ENCODE results near the gene UNC93A. TPM values are rescaled to one million over a fixed set of nuclear protein-coding genes. Genes with fewer than 3 reads are reported as not detected.

Gene UNC93A
- polyA plus RNA-seq, 1 donor from 2014 or later, result not detected

DNA sequence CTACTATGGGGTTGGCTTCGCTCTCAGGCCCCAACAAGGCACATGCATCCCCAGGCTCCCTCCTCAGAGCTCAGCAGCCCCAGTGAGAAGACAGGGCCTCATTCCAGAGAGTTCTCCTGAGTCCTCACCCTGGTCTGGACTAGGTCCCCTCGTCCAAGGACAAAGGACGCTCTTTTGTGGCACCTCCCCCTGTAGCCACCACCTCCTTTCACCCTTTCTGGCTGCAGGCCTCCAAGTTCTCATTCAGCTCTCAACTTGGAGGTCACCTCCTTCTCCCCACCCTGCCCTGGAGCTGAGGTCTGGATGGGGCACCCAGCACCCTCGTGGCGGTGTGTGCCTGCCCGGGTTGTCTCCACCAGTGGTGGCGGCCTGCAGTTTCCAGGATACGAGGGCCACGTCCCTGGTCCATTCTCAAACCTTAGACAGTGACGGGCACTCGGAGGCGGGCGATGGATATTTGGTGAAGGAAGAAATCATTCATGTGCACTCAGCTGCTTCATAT, 2.5 kb downstream of the UNC93A start:
- no peak overlapping the region for H3K4me3 ChIP-seq (ENCODE audit: low read length)
- H3K79me2 ChIP-seq (replicated peaks; ENCODE audit: insufficient read depth, low read length), result no peaks in the 10 kb centered on the region
- no peak overlapping the region for H3K9ac ChIP-seq (ENCODE audit: low read length)

DNA sequence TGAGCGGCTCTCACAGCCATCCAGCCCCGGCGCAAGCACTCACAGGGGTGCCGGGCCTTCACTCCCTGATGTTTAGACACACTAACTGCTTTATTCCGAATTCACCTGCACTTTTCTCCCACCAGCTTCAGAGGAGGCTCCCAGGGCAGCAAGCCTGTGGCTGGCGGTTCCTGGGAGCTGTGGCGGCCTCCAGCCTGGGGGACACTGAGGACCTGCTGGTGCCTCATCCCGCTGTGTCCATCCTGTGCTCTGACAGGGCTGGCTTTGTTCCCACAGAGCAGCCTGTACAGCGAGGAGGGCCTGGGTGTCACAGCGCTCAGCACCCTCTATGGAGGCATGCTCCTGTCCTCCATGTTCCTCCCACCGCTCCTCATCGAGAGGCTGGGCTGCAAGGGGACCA, 3.1 kb downstream of the UNC93A start:
- TF ChIP-seq POLR2AphosphoS5 (IDR thresholded peaks at IDR 0.05) (no peak), TAF1 (IDR thresholded peaks at IDR 0.05; ENCODE audit: low read depth) (no peak), EZH2 (IDR thresholded peaks at IDR 0.05; ENCODE audit: borderline replicate concordance, insufficient read depth, low read length, poor library complexity, severe bottlenecking) (no peak), RAD21 (conservative IDR thresholded peaks at IDR 0.05) (no peak), SMC3 (conservative IDR thresholded peaks at IDR 0.05; ENCODE audit: poor library complexity) (no peak), EP300 (conservative IDR thresholded peaks at IDR 0.05; ENCODE audit: poor library complexity, severe bottlenecking) (no peak), MXI1 (conservative IDR thresholded peaks at IDR 0.05; ENCODE audit: poor library complexity, severe bottlenecking) (no peak)
- TF ChIP-seq, protein P1, sequence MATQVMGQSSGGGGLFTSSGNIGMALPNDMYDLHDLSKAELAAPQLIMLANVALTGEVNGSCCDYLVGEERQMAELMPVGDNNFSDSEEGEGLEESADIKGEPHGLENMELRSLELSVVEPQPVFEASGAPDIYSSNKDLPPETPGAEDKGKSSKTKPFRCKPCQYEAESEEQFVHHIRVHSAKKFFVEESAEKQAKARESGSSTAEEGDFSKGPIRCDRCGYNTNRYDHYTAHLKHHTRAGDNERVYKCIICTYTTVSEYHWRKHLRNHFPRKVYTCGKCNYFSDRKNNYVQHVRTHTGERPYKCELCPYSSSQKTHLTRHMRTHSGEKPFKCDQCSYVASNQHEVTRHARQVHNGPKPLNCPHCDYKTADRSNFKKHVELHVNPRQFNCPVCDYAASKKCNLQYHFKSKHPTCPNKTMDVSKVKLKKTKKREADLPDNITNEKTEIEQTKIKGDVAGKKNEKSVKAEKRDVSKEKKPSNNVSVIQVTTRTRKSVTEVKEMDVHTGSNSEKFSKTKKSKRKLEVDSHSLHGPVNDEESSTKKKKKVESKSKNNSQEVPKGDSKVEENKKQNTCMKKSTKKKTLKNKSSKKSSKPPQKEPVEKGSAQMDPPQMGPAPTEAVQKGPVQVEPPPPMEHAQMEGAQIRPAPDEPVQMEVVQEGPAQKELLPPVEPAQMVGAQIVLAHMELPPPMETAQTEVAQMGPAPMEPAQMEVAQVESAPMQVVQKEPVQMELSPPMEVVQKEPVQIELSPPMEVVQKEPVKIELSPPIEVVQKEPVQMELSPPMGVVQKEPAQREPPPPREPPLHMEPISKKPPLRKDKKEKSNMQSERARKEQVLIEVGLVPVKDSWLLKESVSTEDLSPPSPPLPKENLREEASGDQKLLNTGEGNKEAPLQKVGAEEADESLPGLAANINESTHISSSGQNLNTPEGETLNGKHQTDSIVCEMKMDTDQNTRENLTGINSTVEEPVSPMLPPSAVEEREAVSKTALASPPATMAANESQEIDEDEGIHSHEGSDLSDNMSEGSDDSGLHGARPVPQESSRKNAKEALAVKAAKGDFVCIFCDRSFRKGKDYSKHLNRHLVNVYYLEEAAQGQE (IDR thresholded peaks at IDR 0.05; ENCODE audit: borderline replicate concordance), result no peak
- TF ChIP-seq, protein P2, sequence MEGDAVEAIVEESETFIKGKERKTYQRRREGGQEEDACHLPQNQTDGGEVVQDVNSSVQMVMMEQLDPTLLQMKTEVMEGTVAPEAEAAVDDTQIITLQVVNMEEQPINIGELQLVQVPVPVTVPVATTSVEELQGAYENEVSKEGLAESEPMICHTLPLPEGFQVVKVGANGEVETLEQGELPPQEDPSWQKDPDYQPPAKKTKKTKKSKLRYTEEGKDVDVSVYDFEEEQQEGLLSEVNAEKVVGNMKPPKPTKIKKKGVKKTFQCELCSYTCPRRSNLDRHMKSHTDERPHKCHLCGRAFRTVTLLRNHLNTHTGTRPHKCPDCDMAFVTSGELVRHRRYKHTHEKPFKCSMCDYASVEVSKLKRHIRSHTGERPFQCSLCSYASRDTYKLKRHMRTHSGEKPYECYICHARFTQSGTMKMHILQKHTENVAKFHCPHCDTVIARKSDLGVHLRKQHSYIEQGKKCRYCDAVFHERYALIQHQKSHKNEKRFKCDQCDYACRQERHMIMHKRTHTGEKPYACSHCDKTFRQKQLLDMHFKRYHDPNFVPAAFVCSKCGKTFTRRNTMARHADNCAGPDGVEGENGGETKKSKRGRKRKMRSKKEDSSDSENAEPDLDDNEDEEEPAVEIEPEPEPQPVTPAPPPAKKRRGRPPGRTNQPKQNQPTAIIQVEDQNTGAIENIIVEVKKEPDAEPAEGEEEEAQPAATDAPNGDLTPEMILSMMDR (IDR thresholded peaks at IDR 0.05; ENCODE audit: poor library complexity, severe bottlenecking), result no peak
- Histone ChIP-seq H3K27me3 (ENCODE audit: insufficient read depth, low read depth, low read length) (no peaks in the 10 kb centered on the region), H3F3A (ENCODE audit: insufficient read depth, low read length, poor library complexity, severe bottlenecking) (no peaks in the 10 kb centered on the region)

More for the DNA sequence above, 2.5 kb downstream of the UNC93A start:
- Histone ChIP-seq H3K9me3 (ENCODE audit: low read length) (peaks cover 7% of the 10 kb centered on the region), H2AFZ (ENCODE audit: low read depth, low read length) (no peak overlapping the region), H4K20me1 (ENCODE audit: insufficient read depth) (no peaks in the 10 kb centered on the region), H3K9me2 (ENCODE audit: insufficient read depth, low read length) (no peaks in the 10 kb centered on the region), H3K4me2 (ENCODE audit: low read length) (no peak overlapping the region), H3F3A (ENCODE audit: insufficient read depth, low read length, poor library complexity, severe bottlenecking) (no peaks in the 10 kb centered on the region), H3K36me3 (ENCODE audit: insufficient read depth, low read length) (no peaks in the 10 kb centered on the region), H3K27ac (ENCODE audit: low read length) (no peak overlapping the region), H3K27me3 (ENCODE audit: insufficient read depth, low read depth, low read length) (no peaks in the 10 kb centered on the region)
- TF ChIP-seq SMC3 (conservative IDR thresholded peaks at IDR 0.05; ENCODE audit: poor library complexity) (no peak), MXI1 (conservative IDR thresholded peaks at IDR 0.05; ENCODE audit: poor library complexity, severe bottlenecking) (no peak), EP300 (conservative IDR thresholded peaks at IDR 0.05; ENCODE audit: poor library complexity, severe bottlenecking) (no peak), RAD21 (conservative IDR thresholded peaks at IDR 0.05) (no peak), POLR2AphosphoS5 (IDR thresholded peaks at IDR 0.05) (no peak), EZH2 (IDR thresholded peaks at IDR 0.05; ENCODE audit: borderline replicate concordance, insufficient read depth, low read length, poor library complexity, severe bottlenecking) (no peak)

More for the DNA sequence above, 3.1 kb downstream of the UNC93A start:
- H3K4me3 ChIP-seq (ENCODE audit: low read length), result no peak overlapping the region
- H3K36me3 ChIP-seq (ENCODE audit: insufficient read depth, low read length), result no peaks in the 10 kb centered on the region
- H3K9me3 ChIP-seq (ENCODE audit: low read length), result peaks cover 7% of the 10 kb centered on the region
- H3K9ac ChIP-seq (ENCODE audit: low read length), result no peak overlapping the region
- H2AFZ ChIP-seq (ENCODE audit: low read depth, low read length), result no peak overlapping the region
- H3K27ac ChIP-seq (ENCODE audit: low read length), result no peak overlapping the region
- no peaks in the 10 kb centered on the region for H4K20me1 ChIP-seq (ENCODE audit: insufficient read depth)
- H3K79me2 ChIP-seq (replicated peaks; ENCODE audit: insufficient read depth, low read length), result no peaks in the 10 kb centered on the region
- no peaks in the 10 kb centered on the region for H3K9me2 ChIP-seq (ENCODE audit: insufficient read depth, low read length)
- H3K4me2 ChIP-seq (ENCODE audit: low read length), result no peak overlapping the region

All from neural cell (in vitro differentiated cells).